GM12878 (cell line): ENCODE measurements around the gene CRHBP.

ENCODE experiments used
- FOXM1 ChIP-seq: IDR thresholded peaks from 2 replicates; pipeline ENCODE4 v1.6.1; 2012; ENCODE audit warnings: low read depth, mild to moderate bottlenecking, inconsistent platforms, low read length, moderate library complexity
- HDAC6 ChIP-seq: fragments of 200-600 bp; sonication (generic); IDR thresholded peaks from one replicate; pipeline ENCODE4 v1.8.0; 2017; ENCODE audit warnings: antibody characterized with exemption; ENCODE audit not compliant: unreplicated experiment
- IKZF1 ChIP-seq: fragments of 450-650 bp; conservative IDR thresholded peaks from 2 replicates; pipeline ENCODE4 v1.6.1; 2017; ENCODE audit warnings: antibody characterized with exemption, mild to moderate bottlenecking
- NR2F1 ChIP-seq: fragments of 450-650 bp; conservative IDR thresholded peaks from 2 replicates; pipeline ENCODE4 v1.6.1; 2017; ENCODE audit warnings: mild to moderate bottlenecking
- NRF1 ChIP-seq: conservative IDR thresholded peaks from 2 replicates; pipeline ENCODE4 v1.6.1; 2011; ENCODE audit warnings: mild to moderate bottlenecking, low read depth, low read length, improper control_type of control experiment
- POLR2A ChIP-seq: IDR thresholded peaks from 2 replicates; pipeline ENCODE4 v1.6.1; 2011; ENCODE audit warnings: low read depth, mild to moderate bottlenecking, low read length
- POLR2AphosphoS5 ChIP-seq: IDR thresholded peaks from 2 replicates; pipeline ENCODE4 v1.6.1; 2011; ENCODE audit warnings: mild to moderate bottlenecking, low read length, inconsistent platforms
- SIN3A ChIP-seq: IDR thresholded peaks from 2 replicates; pipeline ENCODE4 v1.6.1; 2012; ENCODE audit warnings: low read depth, low read length, improper control_type of control experiment
- SMC3 ChIP-seq: IDR thresholded peaks from 2 replicates; pipeline ENCODE4 v1.6.1; 2011; ENCODE audit warnings: low read length, improper control_type of control experiment, borderline replicate concordance
- YY1 ChIP-seq: IDR thresholded peaks from 2 replicates; pipeline ENCODE4 v1.6.1; 2011; ENCODE audit warnings: low read depth, mild to moderate bottlenecking, low read length
- TF ChIP-seq, protein P1 (sequence below): fragments of 450-650 bp; IDR thresholded peaks from 2 replicates; pipeline ENCODE4 v1.6.1; 2014; ENCODE audit warnings: mild to moderate bottlenecking
- TF ChIP-seq, protein P2 (sequence below), 3 experiments: IDR thresholded peaks in 2 of 3; conservative IDR thresholded peaks in 1 of 3; 2 replicates each; pipeline ENCODE4 v1.5.1; 2011; ENCODE audit warnings: low read depth in 3 of 3, low read length in 3 of 3, mild to moderate bottlenecking in 3 of 3, control low read depth in 2 of 3, moderate library complexity in 2 of 3, inconsistent platforms in 1 of 3, mixed read lengths in 1 of 3; ENCODE audit not compliant: control insufficient read depth in 2 of 3, insufficient read depth in 1 of 3; ENCODE audit errors: extremely low read depth in 1 of 3
- TF ChIP-seq, protein P3 (sequence below): IDR thresholded peaks from 2 replicates; pipeline ENCODE4 v1.6.1; 2012; ENCODE audit warnings: low read length, inconsistent platforms

DNA sequence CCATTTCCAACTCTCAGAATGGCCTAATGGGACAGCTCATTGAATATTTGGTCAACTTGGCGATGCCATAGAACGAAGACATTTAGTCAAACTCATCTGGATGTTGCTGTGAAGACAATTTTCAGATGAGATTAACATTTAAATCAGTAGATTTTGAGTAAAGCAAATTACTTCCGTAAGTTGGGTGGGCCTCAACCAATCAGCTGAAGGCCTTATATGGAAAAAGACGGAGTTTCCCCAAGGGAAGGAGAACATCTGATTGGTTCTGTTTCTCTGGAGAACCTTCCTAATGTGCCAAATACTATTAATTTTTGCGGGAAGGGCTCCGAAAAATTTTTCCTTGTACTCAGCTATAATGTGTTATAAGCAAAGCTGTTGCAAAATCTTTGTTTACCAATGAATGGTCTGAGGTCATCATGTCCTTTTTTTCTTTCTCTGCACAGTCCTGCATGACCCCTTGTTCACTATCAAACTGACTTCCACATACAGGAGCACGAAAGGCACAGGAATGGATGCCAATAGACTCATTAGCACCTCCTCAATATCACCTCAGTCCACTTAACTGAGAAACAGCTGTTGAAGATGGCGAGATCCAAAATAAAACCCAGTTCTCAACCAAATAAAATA is 27.8 kb downstream of the CRHBP start:
- TF ChIP-seq POLR2A: no peak
- no peak for TF ChIP-seq NR2F1
- no peak for TF ChIP-seq YY1
- TF ChIP-seq, protein P1, sequence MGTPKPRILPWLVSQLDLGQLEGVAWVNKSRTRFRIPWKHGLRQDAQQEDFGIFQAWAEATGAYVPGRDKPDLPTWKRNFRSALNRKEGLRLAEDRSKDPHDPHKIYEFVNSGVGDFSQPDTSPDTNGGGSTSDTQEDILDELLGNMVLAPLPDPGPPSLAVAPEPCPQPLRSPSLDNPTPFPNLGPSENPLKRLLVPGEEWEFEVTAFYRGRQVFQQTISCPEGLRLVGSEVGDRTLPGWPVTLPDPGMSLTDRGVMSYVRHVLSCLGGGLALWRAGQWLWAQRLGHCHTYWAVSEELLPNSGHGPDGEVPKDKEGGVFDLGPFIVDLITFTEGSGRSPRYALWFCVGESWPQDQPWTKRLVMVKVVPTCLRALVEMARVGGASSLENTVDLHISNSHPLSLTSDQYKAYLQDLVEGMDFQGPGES: no peak
- TF ChIP-seq, protein P2, sequence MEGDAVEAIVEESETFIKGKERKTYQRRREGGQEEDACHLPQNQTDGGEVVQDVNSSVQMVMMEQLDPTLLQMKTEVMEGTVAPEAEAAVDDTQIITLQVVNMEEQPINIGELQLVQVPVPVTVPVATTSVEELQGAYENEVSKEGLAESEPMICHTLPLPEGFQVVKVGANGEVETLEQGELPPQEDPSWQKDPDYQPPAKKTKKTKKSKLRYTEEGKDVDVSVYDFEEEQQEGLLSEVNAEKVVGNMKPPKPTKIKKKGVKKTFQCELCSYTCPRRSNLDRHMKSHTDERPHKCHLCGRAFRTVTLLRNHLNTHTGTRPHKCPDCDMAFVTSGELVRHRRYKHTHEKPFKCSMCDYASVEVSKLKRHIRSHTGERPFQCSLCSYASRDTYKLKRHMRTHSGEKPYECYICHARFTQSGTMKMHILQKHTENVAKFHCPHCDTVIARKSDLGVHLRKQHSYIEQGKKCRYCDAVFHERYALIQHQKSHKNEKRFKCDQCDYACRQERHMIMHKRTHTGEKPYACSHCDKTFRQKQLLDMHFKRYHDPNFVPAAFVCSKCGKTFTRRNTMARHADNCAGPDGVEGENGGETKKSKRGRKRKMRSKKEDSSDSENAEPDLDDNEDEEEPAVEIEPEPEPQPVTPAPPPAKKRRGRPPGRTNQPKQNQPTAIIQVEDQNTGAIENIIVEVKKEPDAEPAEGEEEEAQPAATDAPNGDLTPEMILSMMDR (IDR thresholded peaks at IDR 0.05 in 2 of 3, conservative IDR thresholded peaks at IDR 0.05 in 1 of 3; ENCODE audit: control insufficient read depth in 2 of 3, extremely low read depth in 1 of 3, insufficient read depth in 1 of 3, low read depth in 3 of 3, low read length in 3 of 3): no peak
- no peak for TF ChIP-seq NRF1
- TF ChIP-seq HDAC6: no peak
- TF ChIP-seq, protein P3, sequence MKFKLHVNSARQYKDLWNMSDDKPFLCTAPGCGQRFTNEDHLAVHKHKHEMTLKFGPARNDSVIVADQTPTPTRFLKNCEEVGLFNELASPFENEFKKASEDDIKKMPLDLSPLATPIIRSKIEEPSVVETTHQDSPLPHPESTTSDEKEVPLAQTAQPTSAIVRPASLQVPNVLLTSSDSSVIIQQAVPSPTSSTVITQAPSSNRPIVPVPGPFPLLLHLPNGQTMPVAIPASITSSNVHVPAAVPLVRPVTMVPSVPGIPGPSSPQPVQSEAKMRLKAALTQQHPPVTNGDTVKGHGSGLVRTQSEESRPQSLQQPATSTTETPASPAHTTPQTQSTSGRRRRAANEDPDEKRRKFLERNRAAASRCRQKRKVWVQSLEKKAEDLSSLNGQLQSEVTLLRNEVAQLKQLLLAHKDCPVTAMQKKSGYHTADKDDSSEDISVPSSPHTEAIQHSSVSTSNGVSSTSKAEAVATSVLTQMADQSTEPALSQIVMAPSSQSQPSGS: no peak
- TF ChIP-seq POLR2AphosphoS5: no peak
- no peak for TF ChIP-seq SIN3A
- TF ChIP-seq FOXM1: no peak
- no peak for TF ChIP-seq SMC3
- TF ChIP-seq IKZF1: no peak
